Ovary (tissue), 9 donors: Measurements from ENCODE around the gene MRPL18. TPM values are rescaled to one million over a fixed set of nuclear protein-coding genes. Genes with fewer than 3 reads are reported as not detected.

Source experiments
- DNase-seq, 5 donors: peaks; one replicate each; pipeline ENCODE4 v3.0.0-alpha.2; 2019 to 2020
- H3K27ac ChIP-seq, 2 donors: fragments of 200-600 bp; one replicate each; pipeline versions ENCODE4 v1.5.1 to v1.8.0; 2019 to 2022
- H3K27me3 ChIP-seq: fragments of 200-600 bp; one replicate; pipeline ENCODE4 v1.8.0; 2022
- H3K36me3 ChIP-seq: fragments of 200-600 bp; sonication (generic); one replicate; pipeline ENCODE4 v1.5.1; 2019
- H3K4me1 ChIP-seq: one replicate; pipeline ENCODE4 v1.8.1; 2013; ENCODE audit warnings: mild to moderate bottlenecking, moderate library complexity; ENCODE audit not compliant: insufficient read depth
- H3K4me3 ChIP-seq: fragments of 200-600 bp; sonication (generic); one replicate; pipeline ENCODE4 v1.5.1; 2017
- H3K9me3 ChIP-seq, 2 donors: fragments of 200-600 bp in 1 of 2; sonication (generic) in 1 of 2; one replicate each; pipeline versions ENCODE4 v1.5.1 to v1.8.1; 2013 to 2019; ENCODE audit warnings: mild to moderate bottlenecking in 1 of 2, moderate library complexity in 1 of 2
- CTCF ChIP-seq, 3 donors: fragments of 450-650 bp in 2 of 3; fragments of 200-600 bp in 1 of 3; IDR thresholded peaks; one replicate each; pipeline versions ENCODE4 v1.5.1 to v1.8.0; 2016 to 2022; ENCODE audit warnings: antibody characterized with exemption in 3 of 3, mild to moderate bottlenecking in 1 of 3
- EP300 ChIP-seq: sonication (generic); formaldehyde crosslinking; IDR thresholded peaks from one replicate; pipeline ENCODE4 v1.6.1; 2017; ENCODE audit warnings: antibody characterized with exemption
- POLR2A ChIP-seq: fragments of 450-650 bp; IDR thresholded peaks from one replicate; pipeline ENCODE4 v1.6.1; 2017; ENCODE audit warnings: antibody characterized with exemption, mild to moderate bottlenecking, moderate library complexity
- WGBS, 3 donors: extraction: QIAGEN DNeasy Blood & Tissue Kit in 1 of 3; methylation state at CpG; one replicate each; pipeline versions ENCODE4 v1.1.5 to v1.1.7; 2013 to 2017; 5-methylcytosine and 5-hydroxymethylcytosine counted together
- intact Hi-C, 4 donors: fragments of 100-400 bp; cut with DNase I; formaldehyde crosslinking; loops; one replicate each; pipeline versions ENCODE4 v1.11.0 to v1.15.1; 2022 to 2023
- polyA plus RNA-seq, 2 donors: library from polyadenylated mRNA; stranded (reverse); fragments of 200-250 nt in 1 of 2; fragments of 350-450 nt in 1 of 2; fragmentation: Illumina TruSeq in 1 of 2; extraction: RNeasy Lipid Tissue Mini Kit (QIAGEN cat#74804) in 1 of 2; gene quantifications; one replicate each; pipeline ENCODE4 v1.2.3, GENCODE V29; 2013 to 2014
- total RNA-seq, 7 donors: library from RNA; depleted of rRNA in 2 of 7; stranded (reverse); fragments of >200 nt in 2 of 7; fragmentation: NEBNext Ultra II Directional in 3 of 7; extraction: Animal tissue kit (Norgen Biotek cat#: 25700) in 3 of 7; gene quantifications; one replicate each; pipeline versions ENCODE4 v1.1.0 to v1.2.4, GENCODE V29; 2016 to 2023
- donor health status: DM: no; HTN: no; CAD: no; lungs with moderate emphysema.
- donor health status: DM: no; HTN: no; CAD: no.
- donor health status: Bipolar disorder and iron deficiency.
- donor health status: DM: yes; HTN: yes; CAD: no.
- donor health status: DM: no; HTN: no; CAD: no.
- donor health status: DM: yes; HTN: yes; CAD: no.

Gene MRPL18
- total and polyA plus RNA-seq, 9 donors, result 51.0 to 112 (median 57.5) TPM

GRCh38 chr6:159817951-159818739, 27.9 kb downstream of the MRPL18 start:
- H3K27me3 ChIP-seq, result no peaks in the 10 kb centered on the region
- no peaks in the 10 kb centered on the region for H3K9me3 ChIP-seq
- no peaks in the 10 kb centered on the region for H3K36me3 ChIP-seq
- 88 to 91% (median 88%) methylated on average over 23 of the region's 23 CpGs for WGBS, 3 donors
- DNase-seq, result no peak
- intact Hi-C loops, result no loop called here
- H3K4me3 ChIP-seq, result no peak overlapping the region
- no peak overlapping the region for H3K27ac ChIP-seq
- H3K4me1 ChIP-seq, result no peaks in the 10 kb centered on the region
- TF ChIP-seq POLR2A, result no peak
- no peak for TF ChIP-seq EP300
- no peak for TF ChIP-seq CTCF (IDR thresholded peaks at IDR 0.05)

GRCh38 chr6:159819098-159819497, 28.8 kb downstream of the MRPL18 start:
- intact Hi-C loops, result no loop called here
- 80 to 88% (median 85%) methylated on average over 16 of the region's 16 CpGs for WGBS, 3 donors
- no peaks in the 10 kb centered on the region for H3K27me3 ChIP-seq
- H3K4me1 ChIP-seq, result no peaks in the 10 kb centered on the region
- no peak for TF ChIP-seq CTCF (IDR thresholded peaks at IDR 0.05)
- no peak for TF ChIP-seq POLR2A
- TF ChIP-seq EP300, result no peak
- H3K9me3 ChIP-seq, result no peaks in the 10 kb centered on the region
- no peak for DNase-seq
- H3K36me3 ChIP-seq, result no peaks in the 10 kb centered on the region
- no peak overlapping the region for H3K4me3 ChIP-seq
- no peak overlapping the region for H3K27ac ChIP-seq

- DNase-seq, result no peak
- Histone ChIP-seq H3K4me3 (no peak overlapping the region), H3K4me1 (no peaks in the 10 kb centered on the region), H3K27me3 (no peaks in the 10 kb centered on the region), H3K9me3 (no peaks in the 10 kb centered on the region), H3K27ac (no peak overlapping the region), H3K36me3 (no peaks in the 10 kb centered on the region)
- TF ChIP-seq POLR2A, result no peak
- TF ChIP-seq EP300, result no peak
- TF ChIP-seq CTCF (IDR thresholded peaks at IDR 0.05), result no peak
- intact Hi-C loops, result no loop called here
- WGBS, 3 donors, result 61 to 69% (median 66%) methylated on average over 28 of the region's 28 CpGs
Measured at GRCh38 chr6:159819932-159820640, 29.8 kb downstream of the MRPL18 start.

GRCh38 chr6:159821122-159821521, 30.9 kb downstream of the MRPL18 start:
- 87 to 88% (median 88%) methylated on average over 11 of the region's 11 CpGs for WGBS, 3 donors
- no peaks in the 10 kb centered on the region for H3K27me3 ChIP-seq
- intact Hi-C loops, result no loop called here
- H3K27ac ChIP-seq, result no peak overlapping the region
- no peaks in the 10 kb centered on the region for H3K4me1 ChIP-seq
- DNase-seq, result no peak
- no peaks in the 10 kb centered on the region for H3K9me3 ChIP-seq
- TF ChIP-seq CTCF (IDR thresholded peaks at IDR 0.05), result no peak
- no peak for TF ChIP-seq EP300
- no peak for TF ChIP-seq POLR2A
- no peaks in the 10 kb centered on the region for H3K36me3 ChIP-seq
- no peak overlapping the region for H3K4me3 ChIP-seq
